ENCODE results near the gene PIN1. TPM values are rescaled to one million over a fixed set of nuclear protein-coding genes. Genes with fewer than 3 reads are reported as not detected.

The PIN1 gene
- total RNA-seq, 1 donor from 2014 or later = 98.4 TPM

GRCh38 chr19:9871626-9872338 lies 36.7 kb downstream of the PIN1 start:
- H3K36me3 ChIP-seq = no peaks in the 10 kb centered on the region
- no peaks in the 10 kb centered on the region for H3K4me1 ChIP-seq
- intact Hi-C loops (cut with micrococcal nuclease) = no loop called here
- peaks cover 37% of the 10 kb centered on the region for H3K27me3 ChIP-seq (ENCODE audit: low read depth)
- H3K27ac ChIP-seq (replicated peaks) = no peak overlapping the region
- no peak overlapping the region for H3K4me3 ChIP-seq
- no peak for DNase-seq
- no peaks in the 10 kb centered on the region for H3K9me3 ChIP-seq (replicated peaks)
- no peak for TF ChIP-seq CTCF (IDR thresholded peaks at IDR 0.05; ENCODE audit: borderline replicate concordance)

GRCh38 chr19:9872618-9873242 lies 37.6 kb downstream of the PIN1 start:
- no peak for DNase-seq
- intact Hi-C loops (cut with micrococcal nuclease) = no loop called here
- H3K27me3 ChIP-seq (ENCODE audit: low read depth) = peaks cover 39% of the 10 kb centered on the region
- no peaks in the 10 kb centered on the region for H3K4me1 ChIP-seq
- no peak overlapping the region for H3K4me3 ChIP-seq
- TF ChIP-seq CTCF (IDR thresholded peaks at IDR 0.05; ENCODE audit: borderline replicate concordance) = no peak
- no peaks in the 10 kb centered on the region for H3K36me3 ChIP-seq
- peaks cover 4% of the 10 kb centered on the region for H3K9me3 ChIP-seq (replicated peaks)
- no peak overlapping the region for H3K27ac ChIP-seq (replicated peaks)

GRCh38 chr19:9875031-9875627 lies 40.0 kb downstream of the PIN1 start:
- Histone ChIP-seq H3K27ac (replicated peaks) (no peak overlapping the region), H3K4me3 (no peak overlapping the region), H3K36me3 (no peaks in the 10 kb centered on the region), H3K9me3 (replicated peaks) (peaks cover 7% of the 10 kb centered on the region), H3K27me3 (ENCODE audit: low read depth) (peaks cover 54% of the 10 kb centered on the region), H3K4me1 (no peaks in the 10 kb centered on the region)
- no peak for TF ChIP-seq CTCF (IDR thresholded peaks at IDR 0.05; ENCODE audit: borderline replicate concordance)
- DNase-seq = no peak
- intact Hi-C loops (cut with micrococcal nuclease) = no loop called here

GRCh38 chr19:9875796-9876195 lies 40.7 kb downstream of the PIN1 start:
- Histone ChIP-seq H3K9me3 (replicated peaks) (peaks cover 7% of the 10 kb centered on the region), H3K36me3 (no peaks in the 10 kb centered on the region), H3K4me3 (no peak overlapping the region), H3K4me1 (no peaks in the 10 kb centered on the region), H3K27ac (replicated peaks) (no peak overlapping the region), H3K27me3 (ENCODE audit: low read depth) (peaks cover 56% of the 10 kb centered on the region)
- intact Hi-C loops (cut with micrococcal nuclease) = no loop called here
- DNase-seq = no peak
- no peak for TF ChIP-seq CTCF (IDR thresholded peaks at IDR 0.05; ENCODE audit: borderline replicate concordance)

GRCh38 chr19:9877780-9878510 lies 42.8 kb downstream of the PIN1 start:
- H3K4me3 ChIP-seq = no peak overlapping the region
- H3K27ac ChIP-seq (replicated peaks) = no peak overlapping the region
- intact Hi-C loops (cut with micrococcal nuclease) = no loop called here
- H3K9me3 ChIP-seq (replicated peaks) = peaks cover 7% of the 10 kb centered on the region
- H3K27me3 ChIP-seq (ENCODE audit: low read depth) = peaks cover 62% of the 10 kb centered on the region
- no peaks in the 10 kb centered on the region for H3K4me1 ChIP-seq
- no peak for DNase-seq
- TF ChIP-seq CTCF (IDR thresholded peaks at IDR 0.05; ENCODE audit: borderline replicate concordance) = no peak
- H3K36me3 ChIP-seq = no peaks in the 10 kb centered on the region
